Upper lobe of right lung (tissue), 1 donor: ENCODE results near the gene TSHZ1. TPM values are rescaled to one million over a fixed set of nuclear protein-coding genes. Genes with fewer than 3 reads are reported as not detected.
A peak's percentile ranks its signal among the peaks of the same experiment; 100 is the strongest.

Experiments
- ATAC-seq: fragments of 200-7000 bp; cut with Tn5 transposase; one replicate; pipeline ENCODE4 v1.9.1; 2020; ENCODE audit warnings: mild to moderate bottlenecking, moderate library complexity
- DNase-seq: peaks from one replicate; pipeline ENCODE4 v3.0.0-alpha.2; 2020
- H3K27ac ChIP-seq: fragments of 200-600 bp; one replicate; pipeline ENCODE4 v1.8.0; 2022
- H3K27me3 ChIP-seq: fragments of 200-600 bp; one replicate; pipeline ENCODE4 v1.8.0; 2022; ENCODE audit warnings: mild to moderate bottlenecking
- H3K36me3 ChIP-seq: fragments of 200-600 bp; one replicate; pipeline ENCODE4 v1.8.0; 2022
- H3K4me1 ChIP-seq: fragments of 200-600 bp; one replicate; pipeline ENCODE4 v1.8.0; 2022
- H3K4me3 ChIP-seq: fragments of 200-600 bp; one replicate; pipeline ENCODE4 v1.8.0; 2022; ENCODE audit warnings: mild to moderate bottlenecking
- H3K9me3 ChIP-seq: fragments of 200-600 bp; one replicate; pipeline ENCODE4 v1.8.0; 2022
- CTCF ChIP-seq: fragments of 200-600 bp; IDR thresholded peaks from one replicate; pipeline ENCODE4 v1.8.0; 2022; ENCODE audit warnings: antibody characterized with exemption
- intact Hi-C: fragments of 100-400 bp; cut with DNase I; formaldehyde crosslinking; loops from one replicate; pipeline ENCODE4 v1.11.0; 2022
- total RNA-seq: library from RNA; stranded (reverse); fragmentation: NEBNext Ultra II Directional; extraction: Animal tissue kit (Norgen Biotek cat#: 25700); gene quantifications from one replicate; pipeline ENCODE4 v1.2.1, GENCODE V29; 2021
- donor health status: DM: no; HTN: yes; CAD: no; lungs with severe emphysema.

Gene TSHZ1
- total RNA-seq, 1 donor from 2014 or later: 17.3 TPM

DNA sequence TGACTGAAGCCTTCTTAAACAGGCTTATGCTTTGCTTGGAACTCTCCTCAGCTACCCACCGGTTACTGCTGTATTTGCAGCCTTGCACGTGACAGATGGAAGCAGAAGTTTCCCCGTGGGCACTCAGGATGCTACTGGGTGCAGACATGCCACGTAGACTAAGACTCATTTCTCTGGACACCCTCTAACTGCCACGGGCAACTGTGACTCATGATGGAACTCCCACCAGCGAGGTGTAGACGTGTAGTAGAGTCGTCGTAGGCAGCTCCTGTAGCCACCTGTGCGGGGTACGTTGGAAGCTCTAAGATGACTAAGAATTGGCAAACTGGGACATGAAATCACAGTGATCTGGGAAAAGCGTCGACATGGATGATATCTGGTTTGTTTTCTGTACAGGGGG lies 27.5 kb downstream of the TSHZ1 start:
- intact Hi-C loops: no loop called here
- no peaks in the 10 kb centered on the region for H3K4me1 ChIP-seq
- H3K4me3 ChIP-seq: no peak overlapping the region
- no peak for TF ChIP-seq CTCF
- no peak overlapping the region for H3K27ac ChIP-seq
- no peaks in the 10 kb centered on the region for H3K36me3 ChIP-seq
- DNase-seq (no peak), ATAC-seq (no peak)
- no peaks in the 10 kb centered on the region for H3K27me3 ChIP-seq
- no peaks in the 10 kb centered on the region for H3K9me3 ChIP-seq

DNA sequence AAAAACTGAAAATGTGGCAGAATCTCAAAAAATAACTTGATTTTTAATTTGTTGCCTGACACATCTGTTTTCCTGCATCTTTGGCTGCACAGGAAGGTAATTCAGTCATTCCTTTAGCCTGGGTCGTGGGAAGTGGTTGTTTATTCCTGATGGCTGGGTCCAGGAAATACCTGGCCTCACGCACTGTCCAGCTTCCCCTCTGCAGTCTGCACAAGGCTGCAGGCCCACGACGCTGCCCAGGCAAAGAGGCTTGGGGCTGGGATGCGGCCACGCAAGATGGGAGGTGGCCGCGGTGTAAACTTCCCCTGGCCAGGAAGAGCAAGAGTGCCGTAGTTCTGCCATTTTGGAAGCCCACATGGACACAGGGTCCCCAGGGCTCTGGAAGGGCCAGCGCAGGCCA lies 28.2 kb downstream of the TSHZ1 start:
- H3K36me3 ChIP-seq: no peaks in the 10 kb centered on the region
- no peak overlapping the region for H3K27ac ChIP-seq
- H3K9me3 ChIP-seq: no peaks in the 10 kb centered on the region
- no peaks in the 10 kb centered on the region for H3K27me3 ChIP-seq
- ATAC-seq: no peak
- DNase-seq: no peak
- no peak overlapping the region for H3K4me3 ChIP-seq
- no peaks in the 10 kb centered on the region for H3K4me1 ChIP-seq
- intact Hi-C loops: no loop called here
- no peak for TF ChIP-seq CTCF

DNA sequence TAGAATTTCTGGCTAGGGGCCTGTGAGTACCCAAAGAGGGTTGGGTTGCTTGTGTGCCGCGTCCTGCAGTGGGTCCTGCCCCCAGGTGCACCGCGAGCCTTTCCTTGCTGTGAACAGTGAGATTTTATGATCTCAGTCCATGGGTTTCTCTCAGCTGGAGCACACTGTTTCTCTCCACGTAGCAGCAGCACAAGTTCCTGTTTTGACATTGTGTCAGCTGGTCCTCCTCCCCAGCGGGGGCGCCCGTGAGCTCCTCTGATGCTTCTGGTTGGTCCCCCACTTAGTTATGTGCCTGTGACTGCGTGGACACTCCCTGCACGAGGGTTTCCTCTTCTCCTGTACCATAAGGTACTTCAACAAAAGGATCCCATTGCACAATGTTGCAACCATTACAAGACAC lies 29.8 kb downstream of the TSHZ1 start:
- no peak for TF ChIP-seq CTCF
- H3K4me1 ChIP-seq: no peaks in the 10 kb centered on the region
- no peaks in the 10 kb centered on the region for H3K36me3 ChIP-seq
- H3K9me3 ChIP-seq: no peaks in the 10 kb centered on the region
- no peak for DNase-seq
- H3K27ac ChIP-seq: no peak overlapping the region
- H3K27me3 ChIP-seq: no peaks in the 10 kb centered on the region
- intact Hi-C loops: no loop called here
- H3K4me3 ChIP-seq: no peak overlapping the region
- peak; percentile 18 for ATAC-seq

GRCh38 chr18:75241705-75242104 lies 31.1 kb downstream of the TSHZ1 start:
- intact Hi-C loops: no loop called here
- DNase-seq: no peak
- Histone ChIP-seq H3K4me3 (no peak overlapping the region), H3K27me3 (no peaks in the 10 kb centered on the region), H3K9me3 (no peaks in the 10 kb centered on the region), H3K4me1 (peaks cover 3% of the 10 kb centered on the region), H3K27ac (no peak overlapping the region), H3K36me3 (no peaks in the 10 kb centered on the region)
- no peak for ATAC-seq
- no peak for TF ChIP-seq CTCF

- Histone ChIP-seq H3K27me3 (no peaks in the 10 kb centered on the region), H3K27ac (no peak overlapping the region), H3K36me3 (no peaks in the 10 kb centered on the region), H3K4me1 (peaks cover 17% of the 10 kb centered on the region), H3K4me3 (no peak overlapping the region), H3K9me3 (no peaks in the 10 kb centered on the region)
- intact Hi-C loops: no loop called here
- peak; percentile 26 for TF ChIP-seq CTCF
- DNase-seq (no peak), ATAC-seq (peak; percentile 21)
These were observed 34.0 kb downstream of the TSHZ1 start for GRCh38 chr18:75244351-75245313.
